ENCODE results near the gene CREB3L2. TPM values are rescaled to one million over a fixed set of nuclear protein-coding genes. Genes with fewer than 3 reads are reported as not detected.

Gene CREB3L2
- total and polyA plus RNA-seq, 8 donors: 5.8 to 258 (median 23.6) TPM

DNA sequence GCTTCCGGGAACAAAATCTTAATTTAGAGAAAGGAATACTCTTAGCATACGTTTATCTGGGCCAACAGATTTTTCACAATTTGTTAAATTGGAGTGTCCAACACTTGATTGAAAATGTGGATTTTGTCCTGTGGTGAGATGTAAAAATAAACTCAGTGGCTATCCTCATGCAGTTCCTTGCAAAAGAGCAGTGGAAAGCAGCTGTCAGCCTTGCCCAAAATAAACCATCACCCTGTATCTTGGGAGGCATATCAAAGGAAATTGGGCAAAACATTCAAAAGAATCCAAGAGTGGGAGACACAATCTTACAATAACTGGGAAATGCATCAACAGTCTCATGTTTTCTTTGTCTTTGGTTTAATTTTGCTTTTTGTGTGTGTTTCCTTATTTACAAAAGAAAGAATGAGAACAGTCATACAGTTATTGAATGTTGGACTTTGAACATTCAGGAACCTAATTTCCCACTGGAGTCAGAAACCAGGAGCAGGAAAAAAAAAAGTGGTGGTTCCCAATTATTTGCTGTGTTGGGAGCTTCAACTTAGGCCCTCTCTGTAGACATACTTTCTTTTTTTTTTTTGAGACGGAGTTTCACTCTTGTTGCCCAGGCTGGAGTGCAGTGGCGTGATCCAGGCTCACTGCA, 110.8 kb downstream of the CREB3L2 start:
- Histone ChIP-seq H3K9me3 (no peaks in the 10 kb centered on the region), H3K27me3 (no peaks in the 10 kb centered on the region), H3K36me3 (peaks cover 20 to 90% (median 79%) of the 10 kb centered on the region in 4 donors), H3K4me1 (peaks cover 0 to 18% (median 10%) of the 10 kb centered on the region in 4 donors), H3K4me3 (no peak overlapping the region), H3K27ac (no peak overlapping the region)
- 64 to 80% (median 77%) methylated on average over 4 of the region's 4 CpGs for WGBS, 5 donors
- DNase-seq: no peak
- TF ChIP-seq POLR2AphosphoS5 (IDR thresholded peaks at IDR 0.05): no peak
- TF ChIP-seq CTCF (IDR thresholded peaks at IDR 0.05): no peak
- no peak for TF ChIP-seq POLR2A (IDR thresholded peaks at IDR 0.05)
- TF ChIP-seq EP300 (IDR thresholded peaks at IDR 0.05): no peak
- intact Hi-C loops (cut with DNase I; ENCODE audit: low total_unique reads): loop anchor here (10.0 kb wide), 1 partner anchor 236 kb away; no protein-coding TSS in a partner anchor

DNA sequence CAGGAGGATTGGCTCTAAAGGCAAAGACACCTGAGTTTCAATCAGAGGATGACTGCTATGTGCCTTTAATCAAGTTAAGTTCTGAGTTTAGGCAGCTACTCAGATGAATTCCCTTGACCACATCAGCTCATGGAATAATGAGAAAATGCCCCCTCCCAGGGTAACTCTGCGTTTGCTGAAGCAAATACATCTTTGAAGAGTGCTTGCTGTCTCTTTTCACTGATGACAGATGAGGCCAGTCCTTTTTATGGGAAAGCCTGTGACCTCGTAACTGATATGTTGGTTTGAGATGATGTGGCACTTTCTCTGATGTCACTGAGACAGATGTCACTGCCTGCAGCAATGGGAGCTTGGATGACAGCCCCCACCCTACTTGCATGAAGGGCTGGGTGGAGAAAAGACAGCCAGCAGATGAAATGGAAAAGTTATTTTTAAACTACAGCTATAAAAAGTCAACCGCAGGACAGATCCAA, 111.4 kb downstream of the CREB3L2 start:
- 54 to 86% (median 74%) methylated on average over 3 of the region's 3 CpGs for WGBS, 5 donors
- no peak for TF ChIP-seq EP300 (IDR thresholded peaks at IDR 0.05)
- peaks cover 16 to 90% (median 78%) of the 10 kb centered on the region in 4 donors for H3K36me3 ChIP-seq
- intact Hi-C loops (cut with DNase I; ENCODE audit: low total_unique reads): loop anchor here (10.0 kb wide), 1 partner anchor 236 kb away; no protein-coding TSS in a partner anchor
- no peak overlapping the region for H3K4me3 ChIP-seq
- H3K27ac ChIP-seq: no peak overlapping the region
- no peak for DNase-seq
- no peaks in the 10 kb centered on the region for H3K27me3 ChIP-seq
- no peaks in the 10 kb centered on the region for H3K9me3 ChIP-seq
- peaks cover 0 to 18% (median 10%) of the 10 kb centered on the region in 4 donors for H3K4me1 ChIP-seq

GRCh38 chr7:137888241-137888640, 113.6 kb downstream of the CREB3L2 start:
- no peaks in the 10 kb centered on the region for H3K27me3 ChIP-seq
- peaks cover 25 to 91% (median 78%) of the 10 kb centered on the region in 4 donors for H3K36me3 ChIP-seq
- peaks cover 0 to 18% (median 10%) of the 10 kb centered on the region in 4 donors for H3K4me1 ChIP-seq
- WGBS, 5 donors: 67 to 87% (median 86%) methylated on average over 2 of the region's 2 CpGs
- H3K9me3 ChIP-seq: no peaks in the 10 kb centered on the region
- intact Hi-C loops (cut with DNase I; ENCODE audit: low total_unique reads): no loop called here
- TF ChIP-seq CTCF (IDR thresholded peaks at IDR 0.05) (no peak), POLR2AphosphoS5 (IDR thresholded peaks at IDR 0.05) (no peak)
- DNase-seq: no peak
- no peak overlapping the region for H3K4me3 ChIP-seq
- H3K27ac ChIP-seq: no peak overlapping the region

DNA sequence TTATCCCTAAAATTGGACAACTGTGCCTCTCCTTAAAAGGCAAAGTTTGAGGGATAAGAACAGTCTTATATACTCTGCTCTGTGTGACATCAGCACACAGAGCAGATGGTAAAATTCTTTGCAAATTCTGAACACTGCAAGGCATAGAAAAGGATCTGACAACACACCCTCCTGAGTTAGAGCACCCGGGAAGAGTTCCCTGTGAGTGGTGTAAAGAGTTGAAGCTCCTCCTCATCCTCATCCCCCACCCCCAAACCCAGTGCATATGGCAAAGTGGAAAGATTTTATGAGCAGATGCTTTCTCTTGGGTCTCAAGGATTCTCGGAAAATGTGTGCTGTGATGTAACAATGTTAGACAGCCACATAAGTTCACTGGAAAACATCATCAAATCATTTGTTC, 115.1 kb downstream of the CREB3L2 start:
- intact Hi-C loops (cut with DNase I; ENCODE audit: low total_unique reads): no loop called here
- 45 to 79% (median 73%) methylated on average over 2 of the region's 2 CpGs for WGBS, 5 donors
- Histone ChIP-seq H3K9me3 (peaks cover 0 to 6% (median 3%) of the 10 kb centered on the region in 4 donors), H3K27ac (peak overlapping the region in 2 of 5 donors; percentile 4 to 30), H3K4me1 (peaks cover 0 to 17% (median 10%) of the 10 kb centered on the region in 4 donors), H3K4me3 (no peak overlapping the region), H3K36me3 (peaks cover 38 to 92% (median 79%) of the 10 kb centered on the region in 4 donors), H3K27me3 (no peaks in the 10 kb centered on the region)
- peak in 1 of 2 donors; percentile 58 for DNase-seq
- TF ChIP-seq EP300 (IDR thresholded peaks at IDR 0.05) (no peak), CTCF (IDR thresholded peaks at IDR 0.05) (no peak), POLR2A (IDR thresholded peaks at IDR 0.05) (no peak), POLR2AphosphoS5 (IDR thresholded peaks at IDR 0.05) (no peak)

GRCh38 chr7:137886281-137886680, 115.6 kb downstream of the CREB3L2 start:
- intact Hi-C loops (cut with DNase I; ENCODE audit: low total_unique reads): no loop called here
- H3K4me1 ChIP-seq: peaks cover 0 to 17% (median 7%) of the 10 kb centered on the region in 4 donors
- no peak overlapping the region for H3K4me3 ChIP-seq
- DNase-seq: no peak
- TF ChIP-seq POLR2A (IDR thresholded peaks at IDR 0.05) (no peak), POLR2AphosphoS5 (IDR thresholded peaks at IDR 0.05) (no peak), EP300 (IDR thresholded peaks at IDR 0.05) (no peak), CTCF (IDR thresholded peaks at IDR 0.05) (no peak)
- H3K9me3 ChIP-seq: peaks cover 0 to 11% (median 3%) of the 10 kb centered on the region in 4 donors
- no peaks in the 10 kb centered on the region for H3K27me3 ChIP-seq
- peaks cover 41 to 92% (median 79%) of the 10 kb centered on the region in 4 donors for H3K36me3 ChIP-seq
- WGBS, 5 donors: 60 to 82% (median 77%) methylated on average over 3 of the region's 3 CpGs
- peak overlapping the region in 3 of 5 donors; percentile 4 to 30 (median 15) for H3K27ac ChIP-seq
